AG20443 (cell line): Measurements from ENCODE around the gene STX1A.
"Not testable (repeated sequence)": the region's sequence is repeated elsewhere in the genome, so short reads cannot be mapped to it uniquely, and the experiment has no call there.

ENCODE experiments used
- DNase-seq: peaks from one replicate; pipeline ENCODE4 v3.0.0; 2012; ENCODE audit warnings: low spot score, mixed read lengths

The STX1A gene

DNA sequence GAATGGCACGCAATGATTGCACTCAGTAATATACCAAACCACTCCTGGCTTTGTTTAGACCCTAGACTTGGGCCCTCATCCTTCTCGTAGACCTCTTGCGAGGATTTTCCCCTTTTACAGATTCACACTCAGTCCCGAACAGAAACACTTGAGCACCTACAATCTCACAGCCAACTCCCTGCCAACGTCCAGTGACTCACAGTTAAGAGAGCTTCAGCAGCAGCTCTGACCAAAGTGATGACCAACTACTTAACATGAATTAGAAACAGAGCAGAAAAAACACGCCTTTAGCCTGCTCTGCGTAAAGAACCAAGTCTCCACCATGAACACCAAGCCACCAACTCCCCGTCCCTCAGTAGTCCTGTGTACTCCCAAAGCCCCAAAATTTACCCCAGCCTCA, 38.4 kb downstream of the STX1A start:
- no peak for DNase-seq

- no peak for DNase-seq
Measured at GRCh38 chr7:73680501-73680900, 39.0 kb downstream of the STX1A start.

GRCh38 chr7:73679709-73680108, 39.8 kb downstream of the STX1A start:
- DNase-seq, result no peak

GRCh38 chr7:73678862-73679261, 40.6 kb downstream of the STX1A start:
- no peak for DNase-seq

DNA sequence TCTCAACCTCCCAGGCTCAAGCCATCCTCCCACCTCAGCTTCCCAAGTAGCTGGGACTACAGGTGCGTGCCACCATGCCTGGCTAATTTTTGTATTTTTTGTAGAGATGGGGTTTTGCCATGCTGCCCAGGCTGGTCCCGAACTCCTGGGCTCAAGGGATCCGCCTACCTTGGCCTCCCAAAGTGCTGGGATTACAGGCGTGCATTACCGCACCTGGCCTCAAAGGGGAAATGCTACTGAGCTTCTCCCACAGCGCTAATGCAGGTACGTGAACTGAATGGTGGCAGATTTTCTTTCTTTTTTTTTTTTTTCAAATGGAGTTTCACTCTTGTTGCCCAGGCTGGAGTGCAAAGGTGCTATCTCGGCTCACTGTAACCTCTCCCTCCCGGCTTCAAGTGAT, 43.4 kb downstream of the STX1A start:
- not testable (repeated sequence) for DNase-seq

DNA sequence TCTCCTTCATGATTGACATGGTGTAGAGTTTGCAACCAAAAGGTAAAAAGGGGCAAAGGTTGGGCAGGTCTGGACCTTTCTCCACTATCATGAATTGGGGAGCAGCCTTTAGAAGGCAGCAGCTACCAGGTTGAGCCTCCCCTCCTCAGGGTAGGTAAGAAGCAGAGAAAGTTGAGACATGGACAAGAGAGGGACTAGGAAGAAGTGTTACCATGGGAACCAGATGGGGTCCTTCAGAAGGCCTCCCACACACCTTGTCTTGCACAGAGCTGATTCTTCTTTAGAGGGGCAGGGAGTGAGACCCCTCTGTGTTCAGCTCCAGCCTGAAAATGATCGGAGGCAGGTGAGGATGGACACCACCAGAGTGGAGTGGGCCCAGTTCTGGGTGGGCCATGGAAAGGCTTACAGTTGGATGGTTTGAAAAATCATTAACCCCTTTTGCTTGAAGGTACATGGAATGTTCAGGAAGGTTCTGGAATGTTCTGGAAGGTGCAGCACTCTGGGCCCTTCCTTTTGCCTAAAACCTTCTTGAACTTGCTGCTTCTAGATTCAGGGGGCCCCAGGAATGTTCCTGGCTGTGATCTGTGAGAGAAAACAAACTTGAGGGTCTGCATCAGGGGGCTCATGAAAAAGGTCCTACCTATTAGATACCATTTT, 44.9 kb downstream of the STX1A start:
- DNase-seq, result no peak

DNA sequence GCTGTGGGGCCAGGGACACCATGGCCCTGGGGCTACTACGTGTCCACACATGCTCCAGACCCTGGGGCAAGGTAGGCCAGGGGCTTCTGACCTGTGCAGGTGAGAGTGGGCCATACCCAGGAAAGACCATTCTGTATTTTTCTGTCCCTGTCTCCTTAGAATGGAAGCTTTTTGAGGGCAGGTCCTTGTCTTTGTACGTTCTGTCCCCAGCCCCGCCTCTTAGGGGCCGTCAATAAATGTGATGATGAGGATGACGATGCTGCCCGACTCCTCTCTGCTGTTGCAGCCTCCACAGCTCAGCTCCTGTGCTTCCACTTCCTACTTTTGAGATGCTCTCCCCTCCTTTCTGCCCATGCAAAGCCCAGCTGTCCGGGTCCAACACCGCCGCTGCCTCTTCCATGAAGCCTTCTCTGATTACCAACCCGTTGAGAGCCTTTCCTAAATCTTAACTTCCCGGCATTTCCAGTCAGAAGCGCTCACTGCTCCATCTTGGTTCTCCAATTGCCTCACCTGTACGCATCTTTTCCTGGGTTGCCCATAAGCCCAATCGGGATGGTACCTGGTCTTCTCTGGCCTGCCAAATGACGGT, 47.5 kb downstream of the STX1A start:
- DNase-seq, result no peak

GRCh38 chr7:73671322-73671661, 48.2 kb downstream of the STX1A start:
- DNase-seq, result no peak

DNA sequence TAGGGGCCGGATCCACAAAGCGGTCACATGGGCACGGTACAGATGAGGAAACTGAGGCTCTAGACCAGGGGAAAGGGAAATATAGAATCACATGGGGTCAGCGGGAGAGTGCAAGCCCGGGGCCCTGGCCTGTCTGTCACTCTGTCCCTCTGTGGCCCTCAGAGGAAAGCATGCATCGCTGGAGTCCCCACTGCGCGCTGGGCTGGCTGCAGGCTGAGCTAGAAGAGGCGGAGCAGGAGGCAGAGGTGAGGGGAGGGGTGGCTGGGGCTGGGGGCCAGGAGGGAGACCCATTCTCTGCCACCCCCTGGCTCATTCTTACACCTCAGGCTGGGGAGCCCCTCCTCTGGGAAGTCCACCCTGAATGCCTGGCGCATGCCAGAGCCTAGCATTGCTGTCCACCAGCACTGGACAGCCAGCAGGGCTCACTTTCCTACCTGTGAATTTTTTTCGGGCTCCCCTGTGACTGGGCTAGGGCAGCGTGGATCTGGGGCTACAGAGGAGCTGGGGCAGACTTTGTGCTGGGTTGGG, 49.5 kb downstream of the STX1A start:
- no peak for DNase-seq

- no peak for DNase-seq
Measured at GRCh38 chr7:73669288-73669701, 50.2 kb downstream of the STX1A start.

DNA sequence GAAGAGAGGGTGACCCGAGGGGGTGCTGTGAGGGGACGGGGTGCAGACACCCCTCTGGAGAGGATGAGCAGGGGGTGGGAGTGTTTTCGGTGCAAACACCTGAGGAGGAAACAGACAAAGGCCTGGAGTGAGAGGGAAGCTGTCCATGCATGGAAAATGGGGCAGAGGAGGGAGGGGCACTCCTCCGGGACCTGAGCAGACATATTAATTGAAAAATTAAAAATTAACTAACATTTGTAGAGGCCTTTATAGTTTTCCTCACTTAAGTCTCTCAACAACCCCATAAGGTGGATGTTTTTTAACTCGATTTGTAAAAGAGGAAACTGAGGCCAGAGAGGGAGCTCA, 50.6 kb downstream of the STX1A start:
- no peak for DNase-seq

GRCh38 chr7:73668103-73668885, 51.2 kb downstream of the STX1A start:
- no peak for DNase-seq

GRCh38 chr7:73667344-73668102, 51.9 kb downstream of the STX1A start, which contains the start of gene VPS37D:
Gene VPS37D, plus strand, starts transcription at chr7:73667831. Its CDS starts 128 bp downstream, at chr7:73667959.
- DNase-seq, result peak; percentile 99

- no peak for DNase-seq
Measured at GRCh38 chr7:73663033-73663432, 56.4 kb downstream of the STX1A start.

DNA sequence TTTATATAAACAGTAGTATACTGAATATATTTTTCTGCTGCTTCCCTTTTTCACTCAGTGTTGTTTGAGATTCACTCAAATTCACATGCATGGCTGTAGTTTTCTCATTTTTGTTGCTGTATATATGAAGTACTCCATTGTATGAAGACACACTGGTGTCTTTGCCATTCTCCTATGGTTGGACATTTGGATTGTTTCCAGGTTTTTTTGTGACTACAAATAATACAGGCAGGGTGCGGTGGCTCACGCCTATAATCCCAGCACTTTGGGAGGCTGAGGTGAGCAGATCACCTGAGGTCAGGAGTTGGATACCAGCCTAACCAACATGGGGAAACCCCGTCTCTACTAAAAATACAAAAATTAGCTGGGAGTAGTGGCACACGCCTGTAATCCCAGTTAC, 58.9 kb downstream of the STX1A start:
- DNase-seq, result not testable (repeated sequence)

- DNase-seq, result no peak
Measured at GRCh38 chr7:73659983-73660382, 59.5 kb downstream of the STX1A start.

DNA sequence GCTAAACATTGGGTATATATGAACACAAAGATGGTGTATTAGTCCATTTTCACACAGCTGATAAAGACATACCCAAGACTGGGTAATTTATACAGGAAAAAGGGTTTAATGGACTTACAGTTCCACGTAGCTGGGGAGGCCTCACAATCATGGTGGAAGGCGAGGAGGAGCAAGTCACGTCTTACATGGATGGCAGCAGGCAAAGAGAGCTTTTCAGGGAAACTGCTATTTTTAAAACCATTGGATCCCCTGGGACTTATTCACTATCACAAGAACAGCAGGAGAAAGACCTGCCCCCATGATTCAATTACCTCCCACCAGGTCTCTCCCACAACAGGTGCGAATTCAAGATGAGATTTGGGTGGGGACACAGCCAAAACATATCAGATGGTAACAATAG, 64.2 kb downstream of the STX1A start:
- not testable (repeated sequence) for DNase-seq

- DNase-seq, result no peak
Measured at GRCh38 chr7:73652541-73652949, 66.9 kb downstream of the STX1A start.

GRCh38 chr7:73650524-73650923, 68.9 kb downstream of the STX1A start:
- no peak for DNase-seq

GRCh38 chr7:73649576-73649975, 69.9 kb downstream of the STX1A start:
- no peak for DNase-seq
